Effector memory CD4-positive, alpha-beta T cell (primary cell): ENCODE data around the gene GNAI1.

Experiments used
- DNase-seq, 3 donors: peaks; one replicate each; pipeline ENCODE4 v3.0.0-alpha.2; 2020
- H3K27ac ChIP-seq: 2 replicates; pipeline ENCODE4 v1.7.0; 2013; ENCODE audit warnings: mild to moderate bottlenecking, low read length, moderate library complexity; ENCODE audit not compliant: insufficient read depth, poor library complexity, severe bottlenecking
- H3K27me3 ChIP-seq: replicated peaks from 2 replicates; pipeline ENCODE4 v1.7.0; 2013; ENCODE audit warnings: mild to moderate bottlenecking, low read length; ENCODE audit not compliant: insufficient read depth, control insufficient read depth, poor library complexity, severe bottlenecking
- H3K36me3 ChIP-seq: 2 replicates; pipeline ENCODE4 v1.7.0; 2013; ENCODE audit warnings: mild to moderate bottlenecking, low read length, moderate library complexity; ENCODE audit not compliant: control insufficient read depth, insufficient read depth
- H3K4me1 ChIP-seq: 2 replicates; pipeline ENCODE4 v1.7.0; 2013; ENCODE audit warnings: low read length, mild to moderate bottlenecking; ENCODE audit not compliant: control insufficient read depth, insufficient read depth, poor library complexity, severe bottlenecking
- H3K4me3 ChIP-seq: 2 replicates; pipeline ENCODE4 v1.7.0; 2013; ENCODE audit warnings: low read length, low read depth, mild to moderate bottlenecking; ENCODE audit not compliant: insufficient read depth, poor library complexity, severe bottlenecking
- H3K9me3 ChIP-seq: 2 replicates; pipeline ENCODE4 v1.7.0; 2013; ENCODE audit warnings: mild to moderate bottlenecking, low read length, moderate library complexity; ENCODE audit not compliant: control insufficient read depth

Gene GNAI1

DNA sequence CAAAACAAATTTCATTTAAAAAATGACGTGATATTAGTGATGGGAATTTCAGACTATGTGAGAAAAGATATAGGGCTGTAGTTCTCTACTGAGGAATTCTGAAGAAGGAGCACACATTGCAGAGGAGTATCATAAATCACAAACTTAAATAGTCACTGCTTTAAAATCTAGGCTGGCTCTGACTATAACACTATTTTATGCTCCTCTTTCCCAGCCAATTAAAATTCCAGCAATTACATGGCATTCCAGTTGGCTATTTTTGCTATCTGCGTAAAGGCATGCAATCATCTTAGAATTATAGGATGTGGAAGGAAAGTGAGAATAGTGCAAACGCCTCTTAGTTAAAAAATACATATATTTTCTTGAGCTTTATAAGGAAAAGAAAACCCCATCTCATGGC is 123.1 kb downstream of the GNAI1 start:
- Histone ChIP-seq H3K36me3 (no peaks in the 10 kb centered on the region), H3K4me1 (no peaks in the 10 kb centered on the region), H3K9me3 (no peaks in the 10 kb centered on the region), H3K4me3 (no peak overlapping the region), H3K27me3 (no peaks in the 10 kb centered on the region), H3K27ac (no peak overlapping the region)
- no peak for DNase-seq

DNA sequence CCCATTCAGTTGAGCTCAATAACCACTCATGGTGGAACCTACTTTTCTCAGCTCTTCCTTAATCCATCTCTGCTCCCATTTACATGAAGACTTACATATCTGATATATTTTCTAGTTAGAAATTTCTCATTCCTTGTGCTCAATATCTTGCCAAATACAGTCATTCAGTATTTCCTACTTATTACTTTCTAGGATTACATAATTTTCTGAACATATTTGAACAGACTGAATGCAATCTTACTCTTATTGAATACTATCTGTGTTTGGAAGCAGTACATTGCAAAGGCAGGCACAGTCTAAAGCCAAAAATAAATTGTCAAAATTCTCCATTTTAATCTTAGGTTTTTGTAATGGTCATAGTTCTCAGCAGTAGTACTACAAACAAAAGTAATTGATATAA is 126.0 kb downstream of the GNAI1 start:
- H3K4me1 ChIP-seq: no peaks in the 10 kb centered on the region
- H3K36me3 ChIP-seq: no peaks in the 10 kb centered on the region
- no peaks in the 10 kb centered on the region for H3K27me3 ChIP-seq
- no peaks in the 10 kb centered on the region for H3K9me3 ChIP-seq
- H3K27ac ChIP-seq: no peak overlapping the region
- H3K4me3 ChIP-seq: no peak overlapping the region
- no peak for DNase-seq

DNA sequence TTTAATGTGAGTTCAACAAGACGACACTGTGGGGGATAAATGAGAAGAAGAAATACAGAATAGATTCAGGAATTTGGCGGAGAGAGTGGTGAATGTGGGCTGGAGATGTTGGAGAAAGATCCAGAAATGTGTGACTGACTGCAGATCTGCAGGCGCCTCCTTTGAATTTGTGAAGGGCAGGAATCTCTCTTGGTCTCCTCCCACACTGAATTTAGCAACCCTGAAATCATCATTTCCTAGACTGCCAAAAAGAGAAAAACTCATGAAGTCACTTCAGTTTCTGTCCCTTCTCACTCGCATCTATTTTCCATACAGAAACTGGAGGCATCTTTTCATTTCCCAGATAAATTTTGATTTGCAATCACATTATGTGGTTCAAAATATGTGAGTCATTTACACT is 128.7 kb downstream of the GNAI1 start:
- no peaks in the 10 kb centered on the region for H3K27me3 ChIP-seq
- no peak for DNase-seq
- no peaks in the 10 kb centered on the region for H3K36me3 ChIP-seq
- no peaks in the 10 kb centered on the region for H3K4me1 ChIP-seq
- no peaks in the 10 kb centered on the region for H3K9me3 ChIP-seq
- H3K4me3 ChIP-seq: no peak overlapping the region
- no peak overlapping the region for H3K27ac ChIP-seq

DNA sequence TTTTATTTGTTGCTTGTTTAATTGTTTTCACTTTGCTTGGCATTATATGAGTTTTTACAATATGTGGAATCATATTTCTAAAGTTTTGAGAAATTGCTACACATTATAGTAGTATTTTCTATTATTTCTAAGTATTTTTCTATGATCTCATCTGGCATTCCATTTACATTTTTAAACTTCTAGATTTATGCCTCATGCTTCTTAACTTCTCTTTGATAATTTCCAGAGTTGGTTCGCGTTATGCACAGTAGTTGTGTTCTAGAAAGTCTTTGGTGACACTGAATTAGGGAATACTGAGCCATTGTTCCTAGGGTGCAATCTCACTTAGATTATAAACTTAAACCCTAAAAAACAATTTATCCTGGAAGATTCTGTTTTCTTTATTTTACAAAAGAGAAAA is 129.2 kb downstream of the GNAI1 start:
- Histone ChIP-seq H3K27ac (no peak overlapping the region), H3K9me3 (no peaks in the 10 kb centered on the region), H3K27me3 (no peaks in the 10 kb centered on the region), H3K4me3 (no peak overlapping the region), H3K4me1 (no peaks in the 10 kb centered on the region), H3K36me3 (no peaks in the 10 kb centered on the region)
- no peak for DNase-seq

DNA sequence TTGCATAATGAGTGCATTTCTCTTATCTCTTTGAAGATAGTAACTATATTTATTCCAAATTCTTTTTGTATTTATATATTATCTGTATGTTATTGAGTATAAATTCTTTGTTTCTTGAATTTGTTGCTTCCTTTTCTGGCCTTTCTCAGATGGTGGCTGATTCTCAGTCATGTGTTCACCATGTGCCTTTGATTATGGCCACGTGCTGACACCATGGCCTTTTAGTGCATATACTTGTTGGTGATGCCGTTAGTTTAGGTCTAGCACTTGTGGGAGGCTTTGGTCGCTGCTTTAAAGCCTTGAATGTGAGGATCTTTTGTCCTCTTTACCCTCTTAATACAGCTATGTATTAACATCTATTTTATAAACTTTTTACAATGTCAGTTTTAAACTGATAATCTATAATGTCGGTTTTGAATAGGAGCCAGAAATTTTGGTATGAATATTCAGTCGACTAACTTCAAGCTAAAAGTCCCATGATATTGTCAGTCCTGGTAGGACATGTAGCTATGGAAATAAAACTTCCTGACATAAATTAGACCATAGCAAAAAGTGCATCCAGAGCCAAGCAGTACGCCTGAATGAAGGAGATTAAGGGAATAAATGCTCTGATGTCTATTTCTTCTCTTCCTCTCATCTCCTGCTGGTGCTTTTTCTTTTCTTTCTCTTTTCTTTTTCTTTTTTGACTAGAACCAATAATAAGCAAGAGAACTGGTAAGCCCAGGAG is 130.3 kb downstream of the GNAI1 start:
- no peaks in the 10 kb centered on the region for H3K27me3 ChIP-seq
- no peak overlapping the region for H3K4me3 ChIP-seq
- no peaks in the 10 kb centered on the region for H3K4me1 ChIP-seq
- H3K9me3 ChIP-seq: no peaks in the 10 kb centered on the region
- H3K27ac ChIP-seq: no peak overlapping the region
- H3K36me3 ChIP-seq: no peaks in the 10 kb centered on the region
- no peak for DNase-seq

DNA sequence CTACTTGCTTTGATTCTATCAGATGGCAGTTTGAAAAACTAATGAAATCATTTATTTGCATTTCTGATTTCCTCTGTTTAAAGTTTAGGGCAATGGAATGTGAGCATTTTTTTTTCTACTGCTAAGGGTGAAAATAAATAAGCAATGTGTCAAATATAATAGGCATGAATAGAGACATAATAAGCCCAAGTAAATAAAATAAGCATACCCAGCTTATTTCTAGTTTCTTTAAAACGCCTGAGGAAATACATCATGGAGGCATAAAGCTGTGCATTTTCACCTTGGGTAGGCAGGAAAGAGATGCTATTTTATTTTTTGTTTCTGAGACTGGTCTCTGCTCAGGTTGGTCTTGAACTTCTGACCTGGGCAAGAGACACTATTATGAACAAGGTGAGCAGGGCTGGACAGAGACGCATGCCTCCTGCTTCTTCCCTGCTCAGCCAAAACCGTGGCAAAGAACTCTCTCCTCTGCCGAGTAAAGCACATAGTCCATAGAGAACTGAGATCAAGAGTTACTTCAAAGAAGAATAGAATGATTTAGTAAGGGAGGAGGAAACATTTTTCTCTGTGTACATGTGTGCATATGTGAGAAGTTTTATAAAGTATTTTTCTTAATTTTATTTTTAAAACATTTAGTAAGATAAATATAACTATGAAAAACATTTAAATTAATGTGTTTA is 138.1 kb downstream of the GNAI1 start:
- Histone ChIP-seq H3K4me3 (no peak overlapping the region), H3K36me3 (no peaks in the 10 kb centered on the region), H3K4me1 (no peaks in the 10 kb centered on the region), H3K27me3 (no peaks in the 10 kb centered on the region), H3K27ac (no peak overlapping the region), H3K9me3 (no peaks in the 10 kb centered on the region)
- no peak for DNase-seq

DNA sequence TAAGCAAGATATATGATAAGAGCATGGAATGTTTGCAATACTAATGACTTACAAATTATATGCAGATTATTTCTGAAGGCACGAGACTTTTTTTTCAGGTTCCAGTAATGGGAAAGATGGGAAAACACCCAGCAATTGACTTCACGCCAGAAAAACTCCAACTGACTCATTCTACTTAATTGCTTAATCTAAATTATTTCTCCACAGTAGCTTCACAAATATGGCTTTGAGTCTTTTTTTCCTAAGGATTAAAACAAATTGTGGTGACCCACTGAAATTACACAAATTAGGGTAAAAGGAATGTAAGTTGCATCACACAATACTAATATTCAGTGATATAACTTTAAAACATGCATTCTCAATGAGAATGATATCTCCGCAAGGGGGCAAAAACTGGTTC is 138.7 kb downstream of the GNAI1 start:
- Histone ChIP-seq H3K27me3 (no peaks in the 10 kb centered on the region), H3K4me1 (no peaks in the 10 kb centered on the region), H3K36me3 (no peaks in the 10 kb centered on the region), H3K4me3 (no peak overlapping the region), H3K27ac (no peak overlapping the region), H3K9me3 (no peaks in the 10 kb centered on the region)
- no peak for DNase-seq

DNA sequence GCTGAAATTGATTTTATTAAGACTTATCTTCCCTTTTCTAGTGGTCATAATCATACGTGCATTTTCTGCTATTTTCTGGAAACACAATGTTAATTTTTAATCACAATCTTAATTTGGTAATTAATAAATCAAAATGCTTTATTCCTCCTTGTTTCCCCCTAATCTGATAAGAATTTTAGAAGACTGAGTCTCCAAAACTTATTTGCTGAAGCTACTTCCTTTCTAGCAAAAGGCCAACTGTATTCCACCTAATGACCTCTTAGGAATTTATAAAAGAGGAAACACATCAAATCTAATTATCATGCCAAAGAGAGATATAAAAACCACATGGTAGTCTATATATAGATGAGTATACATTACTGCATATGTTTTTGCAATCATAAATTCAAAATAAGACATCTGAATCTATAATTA is 140.6 kb downstream of the GNAI1 start:
- DNase-seq: no peak
- H3K4me3 ChIP-seq: no peak overlapping the region
- H3K9me3 ChIP-seq: no peaks in the 10 kb centered on the region
- H3K27me3 ChIP-seq: no peaks in the 10 kb centered on the region
- H3K36me3 ChIP-seq: no peaks in the 10 kb centered on the region
- H3K27ac ChIP-seq: no peak overlapping the region
- no peaks in the 10 kb centered on the region for H3K4me1 ChIP-seq
